Skeletal muscle cell (primary cell): ENCODE data around the gene CLSTN2.

Experiments
- DNase-seq: peaks from one replicate; pipeline ENCODE4 v3.0.0-alpha.2; 2010; ENCODE audit warnings: low read depth
- H3K4me3 ChIP-seq: 2 replicates; pipeline ENCODE4 v1.5.1; 2011; ENCODE audit warnings: low read depth, mild to moderate bottlenecking, control low read depth, low read length, moderate library complexity

CLSTN2 gene

GRCh38 chr3:140341817-140342403 lies 406.9 kb downstream of the CLSTN2 start:
- no peak for DNase-seq
- H3K4me3 ChIP-seq = no peak overlapping the region

- no peak overlapping the region for H3K4me3 ChIP-seq
- no peak for DNase-seq
These were observed 407.7 kb downstream of the CLSTN2 start for GRCh38 chr3:140342668-140343067.

- no peak overlapping the region for H3K4me3 ChIP-seq
- DNase-seq = no peak
These were observed 408.5 kb downstream of the CLSTN2 start for GRCh38 chr3:140343211-140344081.

- H3K4me3 ChIP-seq = no peak overlapping the region
- no peak for DNase-seq
These were observed 409.1 kb downstream of the CLSTN2 start for GRCh38 chr3:140344082-140344454.

DNA sequence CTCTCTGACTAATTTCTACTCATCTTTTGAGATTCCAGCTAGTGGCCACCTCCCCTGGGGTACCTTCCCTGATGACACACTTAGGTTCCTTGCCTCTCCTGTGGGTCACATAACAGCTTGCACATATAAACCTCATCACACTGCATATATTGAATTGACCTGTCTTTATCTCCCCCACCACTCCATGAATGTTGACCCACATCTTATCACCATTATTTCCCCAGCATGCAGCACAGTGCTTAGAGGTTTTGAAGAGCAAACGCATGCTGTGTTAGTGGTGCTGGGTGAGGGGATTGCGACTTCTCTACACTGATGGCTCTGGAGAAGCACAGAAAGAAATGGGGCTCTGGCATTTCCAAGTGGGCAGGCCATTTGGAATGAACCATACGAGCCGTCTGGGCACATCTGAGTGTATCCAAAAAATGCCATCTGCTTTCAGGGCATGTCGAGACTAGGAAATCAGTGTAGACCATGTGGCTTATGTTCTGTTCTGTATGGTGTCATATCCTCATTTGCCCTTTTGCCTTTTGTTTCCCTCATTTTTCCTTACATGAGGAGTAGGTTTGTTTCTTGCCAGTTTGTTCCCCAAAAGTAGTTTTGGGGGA lies 409.7 kb downstream of the CLSTN2 start:
- no peak for DNase-seq
- H3K4me3 ChIP-seq = no peak overlapping the region

GRCh38 chr3:140347151-140347550 lies 412.2 kb downstream of the CLSTN2 start:
- no peak for DNase-seq
- no peak overlapping the region for H3K4me3 ChIP-seq

GRCh38 chr3:140349938-140350337 lies 415.0 kb downstream of the CLSTN2 start:
- no peak for DNase-seq
- H3K4me3 ChIP-seq = no peak overlapping the region

- no peak for DNase-seq
These were observed 416.5 kb downstream of the CLSTN2 start for GRCh38 chr3:140351466-140351865.

DNA sequence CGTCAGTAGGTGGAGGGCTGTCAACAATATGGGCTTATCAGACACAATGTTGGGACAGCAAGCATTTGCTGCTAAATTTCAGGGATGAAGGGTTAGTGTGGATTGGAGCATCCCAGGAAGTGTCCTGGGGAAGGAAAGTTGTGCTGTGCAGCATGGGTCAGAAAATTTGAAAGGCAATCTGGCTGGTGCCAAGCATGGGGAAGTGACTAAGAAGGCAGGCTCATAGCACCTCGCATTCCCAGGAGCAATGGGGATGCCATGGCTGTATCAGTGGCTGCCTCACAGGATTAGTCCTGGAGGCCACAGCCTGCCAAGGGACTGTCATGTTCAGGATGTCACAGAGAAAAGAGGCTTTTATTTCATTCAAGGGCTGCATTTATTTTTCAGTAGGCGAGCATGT lies 420.5 kb downstream of the CLSTN2 start:
- no peak overlapping the region for H3K4me3 ChIP-seq
- DNase-seq = no peak

More at GRCh38 chr3:140351466-140351865, 416.5 kb downstream of the CLSTN2 start:
- no peak overlapping the region for H3K4me3 ChIP-seq

DNA sequence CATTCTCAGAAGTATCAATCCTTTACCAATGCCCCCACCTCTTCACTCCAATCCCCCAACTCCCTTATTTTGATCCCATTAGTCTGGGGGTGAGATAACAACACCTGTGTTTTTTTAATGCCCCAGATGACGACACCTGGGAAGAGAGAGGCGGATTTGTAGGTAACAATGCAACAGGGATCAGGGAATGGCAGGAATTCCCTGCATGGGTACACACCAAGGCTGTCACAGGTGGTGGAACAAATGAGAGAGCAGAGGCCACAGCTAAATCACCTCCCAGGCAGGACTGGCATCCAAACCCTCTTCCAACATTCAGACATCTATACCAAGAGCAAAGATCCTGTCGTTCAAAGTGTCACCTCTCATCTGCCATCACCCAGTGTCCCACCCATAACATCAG lies 423.7 kb downstream of the CLSTN2 start:
- no peak overlapping the region for H3K4me3 ChIP-seq
- no peak for DNase-seq

DNA sequence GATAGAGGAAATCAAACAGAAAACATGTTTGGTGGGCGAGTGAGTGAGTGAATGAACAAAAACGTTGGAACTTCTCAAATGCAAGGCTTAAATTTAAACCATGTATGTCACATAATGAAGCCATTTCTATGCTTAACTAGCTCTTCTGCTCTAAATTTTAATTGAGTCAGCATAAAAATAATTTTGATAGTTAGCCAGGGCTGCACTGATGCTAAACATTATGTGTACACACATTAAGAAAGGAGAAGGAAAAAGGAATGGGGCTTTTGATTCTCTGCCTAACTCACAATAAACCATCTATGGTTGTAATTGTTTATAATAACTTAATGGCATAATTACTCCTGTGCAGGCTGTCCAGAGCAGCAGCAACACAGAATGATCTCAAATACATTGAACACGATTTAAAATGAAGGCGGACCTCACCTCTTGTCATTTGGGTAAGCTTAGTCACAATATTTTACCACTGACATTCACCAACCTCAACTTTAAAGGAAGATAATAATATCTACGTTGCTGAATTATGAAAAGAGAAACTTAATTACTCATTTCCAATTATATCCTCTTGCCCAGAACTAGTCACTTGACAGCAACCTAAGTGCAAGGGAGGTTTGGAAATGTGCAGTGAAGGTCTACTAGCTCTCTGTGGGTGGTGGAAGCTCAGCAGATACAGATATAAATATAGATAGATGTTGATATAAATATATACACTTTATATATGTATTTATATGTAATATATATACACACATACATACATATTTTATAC lies 424.4 kb downstream of the CLSTN2 start:
- no peak for DNase-seq
- H3K4me3 ChIP-seq = no peak overlapping the region

DNA sequence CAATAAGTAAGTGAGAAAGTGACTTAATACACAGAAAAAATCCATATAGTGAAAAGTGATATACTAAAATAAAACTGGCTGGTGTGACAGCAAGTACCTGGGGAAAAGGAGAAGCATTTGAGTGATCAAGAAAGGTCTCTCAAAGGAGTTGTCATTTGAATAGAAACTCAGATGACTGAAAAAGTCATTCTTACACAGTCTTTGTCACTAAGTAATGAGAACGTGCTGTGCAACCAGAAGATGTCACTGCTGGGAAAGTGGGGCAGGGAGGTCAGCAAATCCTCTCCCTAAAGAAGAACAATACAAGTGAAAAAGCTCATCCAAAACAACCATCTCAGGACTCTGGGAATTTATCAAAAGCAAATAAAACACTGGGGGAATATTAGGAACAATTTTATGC lies 425.3 kb downstream of the CLSTN2 start:
- no peak for DNase-seq

GRCh38 chr3:140363801-140364200 lies 428.8 kb downstream of the CLSTN2 start:
- no peak overlapping the region for H3K4me3 ChIP-seq
- DNase-seq = no peak

More for the DNA sequence above, 425.3 kb downstream of the CLSTN2 start:
- H3K4me3 ChIP-seq = no peak overlapping the region

- no peak overlapping the region for H3K4me3 ChIP-seq
- DNase-seq = no peak
These were observed 431.1 kb downstream of the CLSTN2 start for GRCh38 chr3:140365872-140366697.

GRCh38 chr3:140368223-140368811 lies 433.3 kb downstream of the CLSTN2 start:
- H3K4me3 ChIP-seq = no peak overlapping the region
- DNase-seq = no peak

- DNase-seq = no peak
- no peak overlapping the region for H3K4me3 ChIP-seq
These were observed 435.7 kb downstream of the CLSTN2 start for GRCh38 chr3:140370686-140371085.

GRCh38 chr3:140373234-140373633 lies 438.2 kb downstream of the CLSTN2 start:
- DNase-seq = no peak
- H3K4me3 ChIP-seq = no peak overlapping the region

- DNase-seq = no peak
- H3K4me3 ChIP-seq = no peak overlapping the region
These were observed 440.0 kb downstream of the CLSTN2 start for GRCh38 chr3:140375002-140375401.
